Ishikawa (cell line): ENCODE measurements around the gene TOR1A.

Experiments used
- FOXM1 ChIP-seq: IDR thresholded peaks from 2 replicates; pipeline ENCODE4 v1.6.1; 2012; ENCODE audit warnings: low read depth, borderline replicate concordance
- NFIC ChIP-seq: IDR thresholded peaks from 2 replicates; pipeline ENCODE4 v1.6.1; 2012
- TCF12 ChIP-seq: IDR thresholded peaks from 2 replicates; pipeline ENCODE4 v1.6.1; 2012; ENCODE audit warnings: low read depth

DNA sequence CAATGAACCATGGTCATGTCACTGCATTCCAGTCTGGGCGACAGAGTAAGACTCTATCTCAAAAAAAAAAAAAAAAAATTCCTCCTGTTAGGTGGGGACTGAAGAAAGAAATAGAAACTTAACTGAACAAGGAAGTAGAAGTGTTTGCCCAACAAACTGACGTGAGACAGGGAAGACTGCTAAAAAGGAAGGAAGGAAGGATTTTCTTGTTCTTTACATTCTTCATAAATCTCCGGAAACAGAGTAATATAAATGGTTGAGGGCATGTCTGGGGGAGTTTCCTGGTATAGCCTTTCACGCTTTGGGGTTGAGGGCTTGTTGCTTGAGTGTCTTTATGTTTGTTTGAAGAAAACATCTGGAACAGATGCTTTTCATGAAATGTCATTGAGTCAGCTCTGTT lies 17.9 kb downstream of the TOR1A start:
- TF ChIP-seq FOXM1: no peak
- no peak for TF ChIP-seq TCF12
- no peak for TF ChIP-seq NFIC
